NCI-H69 (cell line): ENCODE results near the gene MAD1L1.

Source experiments
- DNase-seq: peaks from one replicate; lab custom pipeline; 2025; lab: John Stamatoyannopoulos, UW

Gene MAD1L1

GRCh38 chr7:2104107-2104710, 128.5 kb downstream of the MAD1L1 start:
- DNase-seq = peak; percentile 82

DNA sequence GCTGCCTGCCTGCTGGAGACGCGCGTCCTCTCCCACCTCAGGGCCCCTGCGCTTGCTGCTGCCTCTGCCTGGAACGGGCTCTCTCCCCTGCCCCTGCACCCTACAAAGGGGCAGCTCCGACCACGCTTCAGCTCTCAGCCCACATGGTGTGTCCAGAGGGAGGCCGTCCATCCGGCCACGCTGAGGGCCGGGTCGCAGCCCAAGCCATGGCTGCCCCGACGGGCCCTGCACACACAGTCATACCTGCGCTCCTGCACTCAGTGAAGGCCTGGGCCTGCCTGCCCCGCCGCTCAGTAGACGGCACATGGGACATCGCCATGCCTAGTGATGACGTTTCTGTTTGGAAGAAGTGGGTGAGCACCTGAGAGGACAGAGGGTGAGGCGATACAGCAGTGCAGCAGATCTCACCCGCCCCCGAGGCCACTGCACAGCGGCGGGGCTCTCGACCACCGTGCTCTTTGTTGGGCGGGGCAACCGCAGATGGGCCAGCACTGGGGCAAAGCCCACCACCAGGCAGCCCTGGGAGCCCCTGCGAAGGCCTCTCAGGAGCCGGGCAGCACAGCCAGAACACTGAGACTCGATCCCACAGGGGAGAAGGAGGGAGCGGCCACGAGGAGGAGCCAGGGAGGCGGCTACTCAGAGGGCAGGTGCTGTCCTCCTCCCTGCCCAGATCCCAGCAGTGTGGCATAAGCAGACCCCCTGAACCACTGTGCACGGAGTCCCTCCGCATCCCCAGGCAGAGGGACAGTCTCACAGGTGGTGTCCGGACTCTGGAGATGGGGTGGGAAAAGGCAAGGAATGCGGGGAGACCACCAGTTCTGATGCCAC, 129.5 kb downstream of the MAD1L1 start:
- no peak for DNase-seq

- no peak for DNase-seq
Observed at GRCh38 chr7:2102375-2102723, 130.4 kb downstream of the MAD1L1 start.

- DNase-seq = no peak
Observed at GRCh38 chr7:2101630-2102374, 130.9 kb downstream of the MAD1L1 start.

GRCh38 chr7:2100278-2101208, 132.2 kb downstream of the MAD1L1 start:
- DNase-seq = peak; percentile 29

DNA sequence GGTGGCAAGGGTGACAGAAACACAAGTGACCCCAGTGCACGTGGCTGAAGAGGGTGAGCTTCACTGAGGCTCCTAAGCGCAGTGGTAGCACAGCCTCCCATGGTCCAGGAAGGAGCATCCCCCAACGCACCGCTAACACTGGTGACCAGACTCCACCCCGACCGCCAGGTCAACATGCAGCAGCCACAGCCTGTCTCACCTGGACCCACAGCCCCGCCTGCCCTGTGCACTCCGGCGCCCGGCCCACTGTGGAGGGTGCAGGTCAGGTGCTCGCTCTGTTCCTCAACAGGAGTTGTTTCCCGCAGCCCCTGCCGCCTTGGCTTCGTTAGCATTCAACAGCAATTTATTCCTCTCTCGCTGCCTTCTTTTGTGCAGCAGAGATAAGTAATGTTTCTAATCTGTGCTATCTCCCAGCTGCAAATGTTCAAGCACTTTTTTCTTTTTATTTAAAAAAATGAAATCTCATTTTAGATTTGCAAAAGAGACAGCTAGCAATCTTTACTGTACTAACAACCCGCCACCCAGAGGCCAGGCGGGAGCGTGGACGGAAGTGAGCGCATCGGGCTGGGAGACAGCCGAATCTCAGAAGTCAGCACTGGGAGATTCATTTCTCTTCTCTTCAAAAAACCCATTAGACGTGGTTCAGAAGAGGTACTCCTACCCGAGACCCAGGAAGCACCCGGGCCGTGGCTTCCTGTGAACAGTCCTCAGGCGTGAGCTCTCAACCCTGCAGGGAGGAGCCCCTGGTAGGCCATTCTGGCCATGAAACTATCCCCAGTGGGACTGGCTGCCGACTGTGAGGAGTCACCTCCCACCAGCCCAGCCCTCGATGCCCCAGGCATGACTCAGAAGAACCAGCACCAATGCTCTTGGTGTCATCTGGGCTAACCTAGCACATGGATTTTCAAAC, 133.4 kb downstream of the MAD1L1 start:
- DNase-seq = no peak

- no peak for DNase-seq
Observed at GRCh38 chr7:2098496-2098895, 134.2 kb downstream of the MAD1L1 start.

- DNase-seq = no peak
Observed at GRCh38 chr7:2098056-2098455, 134.7 kb downstream of the MAD1L1 start.

DNA sequence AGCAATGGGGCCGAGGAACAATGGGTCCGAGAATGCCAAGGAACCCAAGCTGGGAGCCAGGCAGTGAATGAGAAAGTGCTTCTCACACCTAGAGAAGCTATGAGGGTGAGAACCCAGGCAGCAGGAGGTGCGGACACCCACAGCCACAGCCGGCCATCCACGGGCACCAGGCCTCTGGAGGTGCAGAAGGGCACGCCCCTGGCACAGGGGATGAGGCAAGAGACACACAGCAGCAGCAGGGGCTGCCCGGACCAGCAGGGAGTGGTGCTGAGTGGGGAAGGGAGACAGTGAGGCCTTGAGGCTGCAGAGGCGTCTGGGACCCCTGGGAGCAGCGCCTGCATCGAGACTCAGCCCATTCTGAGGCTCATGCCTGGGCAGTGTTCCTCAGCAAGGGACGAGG, 135.3 kb downstream of the MAD1L1 start:
- no peak for DNase-seq

- DNase-seq = no peak
Observed at GRCh38 chr7:2096692-2097387, 135.9 kb downstream of the MAD1L1 start.

- no peak for DNase-seq
Observed at GRCh38 chr7:2095436-2095835, 137.3 kb downstream of the MAD1L1 start.

- DNase-seq = no peak
Observed at GRCh38 chr7:2094454-2095045, 138.2 kb downstream of the MAD1L1 start.

DNA sequence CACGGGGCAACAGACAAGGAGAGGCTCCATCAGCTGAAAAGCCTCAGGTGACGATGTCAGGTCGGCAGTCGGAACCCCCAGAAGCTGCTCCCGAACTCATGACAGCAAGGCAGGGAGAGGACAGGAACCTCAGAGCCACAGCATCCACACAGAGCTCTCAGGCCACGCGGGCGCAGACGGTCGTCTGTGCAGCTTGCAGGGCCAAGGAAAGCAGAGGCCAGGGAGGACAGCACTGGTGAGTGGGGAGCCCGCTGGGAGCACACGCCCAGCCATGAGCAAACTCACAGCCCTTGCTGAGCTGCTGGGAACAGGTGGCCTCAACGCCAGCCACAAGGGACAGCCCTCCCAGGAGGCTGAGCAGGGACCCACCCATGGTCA, 138.9 kb downstream of the MAD1L1 start:
- no peak for DNase-seq

GRCh38 chr7:2093215-2093842, 139.4 kb downstream of the MAD1L1 start:
- no peak for DNase-seq

DNA sequence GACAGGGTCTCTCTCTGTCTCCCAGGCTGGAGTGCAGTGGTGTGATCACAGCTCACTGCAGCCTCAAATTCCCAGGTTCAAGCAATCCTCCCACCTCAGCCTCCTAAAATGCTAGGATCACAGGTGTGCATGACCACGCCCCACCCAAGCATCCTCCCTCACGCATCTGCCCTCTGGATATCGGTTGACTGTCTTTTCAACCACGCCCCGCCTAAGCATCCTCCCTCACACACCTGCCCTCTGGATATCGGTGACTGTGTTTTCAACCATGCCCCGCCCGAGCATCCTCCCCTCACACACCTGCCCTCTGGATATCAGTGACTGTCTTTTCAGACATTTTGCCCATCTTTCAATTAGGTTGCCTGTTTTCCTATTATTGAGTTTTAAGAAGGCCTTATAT, 140.5 kb downstream of the MAD1L1 start:
- DNase-seq = peak; percentile 38

- no peak for DNase-seq
Observed at GRCh38 chr7:2090526-2091520, 141.9 kb downstream of the MAD1L1 start.

- no peak for DNase-seq
Observed at GRCh38 chr7:2088801-2089200, 143.9 kb downstream of the MAD1L1 start.

GRCh38 chr7:2087744-2088143, 145.0 kb downstream of the MAD1L1 start:
- no peak for DNase-seq
